HG03521 (cell line): ENCODE results near the gene ACTR1A.
A peak's percentile ranks its signal among the peaks of the same experiment; 100 is the strongest.
"Not testable (repeated sequence)": the region's sequence is repeated elsewhere in the genome, so short reads cannot be mapped to it uniquely, and the experiment has no call there.

ENCODE experiments used
- ATAC-seq: cut with Tn5 transposase; IDR thresholded peaks from one replicate; pipeline ENCODE4 v1.9.1; 2021; ENCODE audit warnings: mild to moderate bottlenecking, moderate library complexity; ENCODE audit not compliant: unreplicated experiment

ACTR1A gene

GRCh38 chr10:102517553-102517952 lies 15.0 kb upstream of the ACTR1A start:
- no peak for ATAC-seq

- no peak for ATAC-seq
Measured at GRCh38 chr10:102515724-102516123, 13.2 kb upstream of the ACTR1A start.

DNA sequence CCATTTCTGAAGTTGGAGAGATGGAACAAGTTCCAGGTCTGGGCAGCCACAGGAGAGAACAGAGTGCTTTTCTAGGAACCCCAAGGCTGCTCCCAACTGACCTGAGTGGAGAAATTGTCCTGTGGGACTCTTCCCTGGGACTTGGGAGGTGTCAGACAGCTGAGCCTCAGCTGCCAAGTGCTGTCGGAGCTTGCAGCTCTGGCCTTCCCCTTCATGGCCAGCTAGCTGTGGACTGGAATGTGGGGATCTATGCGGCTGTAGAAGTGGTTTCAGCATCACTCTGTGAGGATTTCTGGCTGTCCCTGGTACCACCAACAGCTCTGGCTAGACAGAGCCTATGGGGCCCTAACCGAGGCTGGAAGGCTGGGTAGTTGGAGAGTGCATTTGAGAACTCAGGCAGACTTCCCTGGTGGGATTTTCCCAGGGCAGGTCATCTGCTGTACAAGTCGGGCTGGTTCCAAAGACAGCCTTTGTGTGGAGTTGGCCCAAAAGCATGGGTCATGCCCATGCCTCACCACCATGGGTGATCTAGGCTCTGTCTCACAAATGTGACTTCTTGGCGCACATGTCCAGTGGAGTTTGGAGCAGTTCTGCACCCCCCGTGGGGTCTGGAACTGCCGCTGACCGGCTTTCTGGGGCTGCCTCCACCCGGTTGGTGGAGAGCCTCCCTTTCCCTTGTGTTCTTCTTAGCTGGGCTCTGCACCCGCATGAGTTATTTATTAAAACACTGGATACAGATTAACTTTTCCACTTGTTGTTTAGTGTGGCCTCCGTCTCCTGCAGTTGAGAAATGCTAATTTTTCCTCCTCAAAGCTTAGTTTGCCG lies 12.2 kb upstream of the ACTR1A start:
- ATAC-seq = no peak

GRCh38 chr10:102511583-102512274 lies 9.2 kb upstream of the ACTR1A start:
- ATAC-seq = peak; percentile 71

DNA sequence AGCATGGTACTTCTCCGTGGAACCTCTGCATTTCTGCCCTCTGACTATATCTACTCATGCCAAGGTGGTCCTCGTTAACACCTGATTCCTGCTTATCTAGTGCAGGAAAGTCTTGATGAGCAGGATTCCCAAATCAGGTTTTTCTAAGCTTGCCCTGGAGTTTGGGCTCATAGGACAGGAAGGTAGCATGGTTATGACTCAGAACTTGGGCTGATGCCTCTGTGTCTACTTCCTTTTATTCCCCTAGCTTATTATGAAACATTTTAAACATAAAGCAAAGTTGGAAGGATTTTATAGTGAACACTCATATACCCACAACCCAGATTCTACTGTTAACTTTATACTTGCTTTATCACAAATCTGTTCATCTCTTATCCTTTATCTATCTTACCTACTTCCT lies 6.9 kb upstream of the ACTR1A start:
- no peak for ATAC-seq

DNA sequence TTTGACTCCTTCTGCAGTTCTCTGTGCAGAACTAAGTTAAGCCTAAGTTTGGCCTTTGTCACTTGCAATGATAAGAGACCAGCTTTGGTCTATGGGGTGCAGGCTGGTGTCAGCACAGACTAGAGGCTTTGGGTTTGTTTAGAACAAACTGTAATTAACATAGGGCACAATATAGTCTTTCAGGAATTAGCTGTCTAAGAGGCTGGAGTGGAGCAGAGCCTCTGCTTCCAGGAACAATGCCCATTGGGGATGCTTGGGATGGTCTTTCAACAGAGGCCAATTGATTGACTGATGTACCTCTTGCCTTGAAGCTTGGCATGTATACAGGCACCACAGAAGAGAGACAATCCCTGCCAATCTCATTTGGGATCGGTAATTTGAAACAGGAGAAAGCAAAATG lies 6.0 kb upstream of the ACTR1A start:
- no peak for ATAC-seq

GRCh38 chr10:102507521-102507920 lies 5.0 kb upstream of the ACTR1A start:
- ATAC-seq = no peak

DNA sequence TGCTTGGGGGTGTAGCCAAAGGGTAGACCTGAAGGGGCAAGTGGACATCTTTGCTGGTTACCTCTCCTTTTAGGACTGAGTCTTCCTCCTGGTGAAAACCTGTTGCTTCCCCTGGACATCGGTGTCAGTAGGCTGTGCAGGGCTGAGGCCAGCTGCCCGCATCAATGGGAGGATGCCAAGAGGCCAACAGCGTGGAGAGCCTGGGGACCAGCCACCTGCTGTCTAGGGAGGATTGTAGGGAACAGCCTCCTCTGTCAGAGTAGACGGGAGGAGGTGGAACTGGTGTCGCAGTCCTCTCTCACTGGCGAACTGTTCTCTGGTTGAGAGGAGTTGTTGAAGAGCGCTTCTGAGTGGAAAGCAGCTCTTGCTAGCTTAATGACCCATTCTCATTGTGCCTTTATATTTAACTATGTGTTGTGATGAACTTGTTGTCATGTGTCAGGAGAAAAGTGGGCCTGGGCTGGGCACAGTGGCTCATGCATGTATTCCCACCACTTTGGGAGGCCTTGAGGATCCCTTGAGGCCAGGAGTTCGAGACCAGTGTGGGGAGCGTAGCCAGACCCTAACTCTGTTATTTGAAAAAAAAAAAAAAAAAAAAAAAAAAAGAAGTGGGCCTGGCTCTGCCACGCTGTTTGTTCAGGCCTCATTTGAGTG lies 3.1 kb upstream of the ACTR1A start:
- no peak for ATAC-seq

DNA sequence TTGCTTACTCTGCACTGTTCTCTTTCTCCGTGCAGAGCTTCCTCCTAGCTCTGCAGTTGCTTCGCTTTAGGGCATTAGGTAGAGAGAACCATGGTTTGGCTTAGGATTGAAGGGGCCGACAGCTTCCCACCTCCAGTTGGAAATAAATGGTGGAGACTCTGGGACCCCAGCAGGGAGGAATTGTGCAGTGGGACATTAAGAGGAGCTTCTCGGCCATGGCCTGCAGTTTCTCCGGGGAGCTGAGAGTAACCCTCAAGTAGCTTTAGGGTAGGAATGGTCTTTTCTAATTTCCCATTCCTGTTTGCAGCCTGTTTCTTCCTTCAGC lies 2.4 kb upstream of the ACTR1A start:
- no peak for ATAC-seq

- ATAC-seq = no peak
Measured at GRCh38 chr10:102504179-102504975, 1.9 kb upstream of the ACTR1A start.

DNA sequence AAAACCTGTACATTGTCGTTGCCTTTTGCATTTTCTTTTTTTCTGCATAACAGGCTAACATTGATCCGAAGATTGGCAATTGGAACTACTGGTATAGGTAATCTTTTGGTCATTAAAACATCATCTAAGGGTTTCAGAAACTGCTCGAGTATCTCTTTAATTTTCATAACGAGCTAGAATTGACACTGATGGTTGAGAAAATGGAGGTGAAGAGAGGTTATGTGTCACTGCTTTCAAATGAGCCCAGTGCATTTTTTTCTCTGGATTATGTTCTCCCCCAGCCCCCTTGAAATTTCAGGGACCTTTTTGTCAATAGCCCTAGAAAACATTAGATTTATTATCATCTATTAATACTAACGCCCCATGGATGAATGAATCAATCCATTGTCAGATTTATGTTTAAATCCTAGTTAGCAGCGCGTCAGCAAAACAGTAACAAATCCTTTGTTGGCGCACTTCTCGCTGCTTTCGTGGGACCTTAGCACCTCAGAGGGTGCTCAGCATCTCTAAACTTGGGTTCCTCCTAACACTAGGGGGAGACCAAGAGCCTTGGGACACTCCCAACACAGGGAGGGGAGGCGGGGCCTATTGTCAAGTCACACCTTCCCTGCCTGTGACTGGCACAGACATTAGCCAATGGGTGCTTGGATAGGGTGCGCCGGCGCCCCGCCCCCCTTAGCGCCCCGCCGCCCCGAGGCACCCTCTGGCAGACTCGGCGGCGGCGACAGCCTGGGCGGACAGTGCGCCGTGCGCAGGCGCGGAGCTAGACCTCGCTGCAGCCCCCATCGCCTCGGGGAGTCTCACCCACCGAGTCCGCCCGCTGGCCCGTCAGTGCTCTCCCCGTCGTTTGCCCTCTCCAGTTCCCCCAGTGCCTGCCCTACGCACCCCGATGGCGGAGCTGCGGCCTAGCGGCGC lies 1.0 kb upstream of the ACTR1A start, which contains the start of gene SUFU:
Gene SUFU, plus strand, starts transcription at position 709 of the 915 bp plus-strand sequence. Its CDS starts 181 bp downstream, at position 890.
- ATAC-seq = peak; percentile 55

DNA sequence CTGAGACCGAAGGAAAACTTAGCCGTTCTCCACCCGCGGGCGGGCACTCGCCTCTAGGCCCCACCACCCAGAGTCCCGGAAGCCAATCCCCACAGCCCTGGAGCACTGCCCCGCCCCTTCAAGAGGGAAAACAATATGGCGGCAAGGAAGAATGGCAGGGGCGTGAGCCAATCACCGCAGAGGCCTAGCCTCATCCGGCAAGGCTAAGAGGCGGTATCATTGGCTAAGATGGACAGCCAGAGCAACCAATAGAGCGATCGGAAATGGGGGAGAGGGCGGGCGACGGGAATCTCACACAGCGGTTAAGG lies 529 bp downstream of the ACTR1A start:
- peak; percentile 64 for ATAC-seq

DNA sequence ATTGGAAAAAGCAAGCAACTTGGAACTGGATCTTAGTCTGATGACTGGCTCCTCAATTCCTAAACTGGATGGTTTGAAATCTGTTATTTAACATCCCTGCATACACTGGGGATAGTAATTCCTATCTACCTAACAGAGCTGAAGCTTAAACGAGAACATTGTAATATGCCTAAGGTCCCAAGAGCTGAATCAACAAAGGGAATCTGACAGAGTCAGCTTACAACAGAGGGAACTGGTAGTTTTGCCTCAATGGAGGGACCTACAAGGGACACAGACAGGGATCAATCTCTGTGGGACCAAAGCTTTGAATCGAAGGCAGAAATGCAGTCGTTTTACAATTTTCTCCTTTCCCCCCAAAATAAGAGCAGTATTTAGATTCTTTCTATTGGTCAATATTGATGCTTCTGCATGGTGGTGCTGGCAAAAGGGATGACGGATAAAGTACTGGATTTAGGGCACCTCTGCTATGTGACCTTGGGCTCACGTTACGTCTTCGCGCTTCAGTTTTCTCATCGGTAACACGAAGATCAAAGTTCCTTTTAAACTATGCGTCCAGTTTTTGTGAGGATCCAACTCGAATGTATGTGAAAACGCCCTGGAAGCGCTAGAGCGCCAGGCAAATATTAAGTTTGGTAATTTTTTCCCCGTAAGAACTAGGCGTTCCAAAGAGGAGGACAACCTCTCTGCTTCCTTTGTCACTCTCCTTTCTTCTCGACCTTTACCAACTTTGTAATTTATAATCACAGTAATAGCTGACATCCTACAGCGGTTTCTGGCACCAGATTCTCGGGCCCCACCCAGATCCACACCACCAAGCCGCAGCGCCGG lies 1.1 kb downstream of the ACTR1A start:
- ATAC-seq = no peak

DNA sequence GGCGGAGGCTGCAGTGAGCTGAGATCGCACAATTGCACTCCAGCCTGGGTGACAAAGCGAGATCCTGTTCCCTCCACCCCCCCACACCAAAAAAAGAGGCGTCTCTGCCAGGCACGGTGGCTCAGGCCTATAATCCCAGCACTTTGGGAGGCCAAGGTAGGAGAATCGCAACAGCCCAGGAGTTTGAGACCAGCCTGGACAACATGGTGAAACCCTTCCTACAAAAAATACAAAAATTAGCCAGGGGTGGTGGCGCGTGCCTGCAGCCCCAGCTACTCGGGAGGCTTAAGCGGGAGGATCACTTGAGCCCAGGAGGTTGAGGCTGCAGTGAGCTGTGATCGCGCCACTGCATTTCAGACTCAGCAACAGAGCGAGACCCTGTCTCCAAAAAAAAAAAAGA lies 1.8 kb downstream of the ACTR1A start:
- ATAC-seq = not testable (repeated sequence)

- ATAC-seq = no peak
Measured at GRCh38 chr10:102499356-102499755, 3.2 kb downstream of the ACTR1A start.

DNA sequence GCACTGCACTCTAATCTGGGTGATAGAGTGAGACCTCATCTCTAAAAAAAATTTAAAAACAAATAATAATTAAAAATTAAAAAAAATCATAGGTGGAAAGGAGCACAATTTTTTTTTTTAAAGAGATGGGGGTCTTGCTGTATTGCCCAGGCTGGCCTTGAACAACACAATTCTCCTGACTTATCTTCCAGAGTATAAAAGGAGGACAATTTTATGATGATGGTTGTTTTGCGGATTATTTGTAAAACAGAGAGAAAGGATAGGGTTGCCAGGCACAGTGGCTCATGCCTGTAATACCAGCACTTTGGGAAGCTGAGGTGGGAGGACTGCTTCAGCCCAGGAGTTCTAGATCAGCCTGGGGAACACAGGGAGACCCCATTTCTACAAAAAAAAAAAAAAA lies 5.0 kb downstream of the ACTR1A start:
- ATAC-seq = no peak

DNA sequence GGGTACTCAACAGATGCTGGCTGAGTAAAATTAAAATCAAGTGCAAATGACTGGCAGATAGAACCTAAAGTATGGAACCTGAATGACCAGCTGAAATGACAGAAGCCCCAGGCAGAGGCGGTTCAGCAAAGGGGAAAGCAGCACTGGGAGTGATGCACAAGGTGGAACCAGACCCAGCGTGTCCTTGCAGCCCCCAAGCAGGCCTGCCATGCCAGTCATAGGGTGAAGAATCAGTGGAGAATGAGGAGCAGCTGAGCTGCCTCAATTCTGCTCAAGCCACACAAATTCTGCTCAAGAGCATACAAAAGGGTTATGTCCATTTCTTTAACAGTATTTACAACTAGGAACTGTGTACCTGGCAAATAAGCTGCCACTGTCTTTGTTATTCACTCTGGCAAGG lies 8.7 kb downstream of the ACTR1A start:
- ATAC-seq = no peak

DNA sequence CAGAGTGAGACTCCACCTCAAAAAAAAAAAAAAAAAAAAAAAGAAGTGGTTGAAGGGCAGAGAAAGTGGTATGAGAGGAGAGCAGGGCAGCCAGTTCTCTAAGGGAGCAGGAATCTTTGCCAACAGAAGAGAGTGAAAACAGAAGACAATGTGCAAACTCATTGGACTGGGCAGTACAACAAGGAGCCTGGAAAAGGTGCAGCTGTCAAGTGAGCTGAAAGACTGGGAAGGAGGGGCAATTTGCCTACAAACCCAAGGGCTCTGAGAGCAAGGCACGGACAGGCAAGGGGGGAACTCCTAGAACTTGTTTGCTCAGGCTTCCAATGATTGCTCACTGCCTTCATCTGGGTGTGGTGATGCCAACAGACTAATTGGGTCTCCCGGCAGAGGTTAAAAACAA lies 9.5 kb downstream of the ACTR1A start:
- no peak for ATAC-seq

DNA sequence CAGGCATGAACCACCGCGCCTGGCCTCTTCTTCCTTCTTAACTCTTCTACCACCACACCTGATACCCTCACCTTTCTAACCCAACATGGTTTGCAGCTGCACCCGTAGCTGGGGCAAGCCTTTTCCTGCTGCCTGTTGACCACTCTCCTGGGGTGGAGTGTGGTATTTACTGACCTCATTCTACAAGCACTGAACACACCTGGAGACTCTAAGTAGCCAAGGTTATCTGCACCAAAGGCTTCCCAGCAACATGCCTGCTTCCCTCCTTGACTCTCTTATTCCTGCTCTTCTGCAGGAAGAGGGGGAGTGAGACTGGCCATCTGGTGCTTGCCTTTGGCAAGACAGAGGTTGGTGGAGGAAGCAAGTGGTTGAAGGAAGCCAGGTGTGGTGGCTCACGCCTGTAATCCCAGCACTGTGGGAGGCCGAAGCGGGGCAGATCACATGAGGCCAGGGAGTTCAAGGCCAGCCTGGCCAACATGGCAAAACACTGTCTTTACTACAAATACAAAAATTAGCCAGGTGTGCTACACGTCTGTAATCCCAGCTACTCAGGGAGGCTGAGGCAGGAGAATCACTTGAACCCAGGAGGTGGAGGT lies 10.1 kb downstream of the ACTR1A start:
- ATAC-seq = no peak
